ENCODE measurements around the gene MRTFB.

DNA sequence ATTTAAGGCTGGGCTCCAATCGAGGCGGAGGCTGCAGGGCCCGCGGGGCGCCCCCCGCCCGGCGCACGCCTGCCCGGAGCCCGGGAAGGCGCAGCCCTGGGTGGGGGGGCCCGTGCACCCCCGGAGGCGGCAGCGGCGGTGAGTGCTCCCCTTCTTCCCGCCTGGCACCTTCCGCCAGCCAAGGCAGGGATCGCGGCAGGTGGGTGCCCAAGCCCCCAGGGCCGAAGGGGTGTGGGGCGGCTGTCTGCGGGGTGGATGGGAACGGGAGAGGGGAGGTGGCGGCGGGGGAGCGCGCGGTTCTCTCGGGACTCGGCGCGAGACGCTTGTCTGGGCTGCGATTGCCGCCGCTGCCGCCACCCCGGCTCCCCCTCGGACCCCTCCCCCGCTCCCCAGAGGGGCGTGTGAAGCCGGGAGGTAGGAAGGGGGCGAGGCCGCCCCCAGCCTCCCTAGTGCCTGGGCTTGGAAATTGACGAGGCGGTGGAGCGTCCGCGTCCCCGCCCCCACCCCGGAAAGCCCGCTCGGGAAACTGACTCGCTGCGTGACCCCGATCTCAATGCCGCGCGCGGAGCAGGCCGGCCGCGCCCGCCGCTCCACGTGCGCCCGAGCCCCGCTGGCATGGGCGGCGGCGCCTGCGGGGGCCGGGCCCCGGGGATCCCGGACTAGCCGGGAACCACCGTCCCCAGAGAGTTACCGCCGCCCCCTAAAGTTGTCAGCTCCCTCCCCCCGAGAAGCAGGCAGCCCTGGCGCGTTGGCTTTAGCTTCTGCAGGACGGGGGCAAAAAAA, 231.5 kb downstream of the MRTFB start:
- TF ChIP-seq, protein P1, sequence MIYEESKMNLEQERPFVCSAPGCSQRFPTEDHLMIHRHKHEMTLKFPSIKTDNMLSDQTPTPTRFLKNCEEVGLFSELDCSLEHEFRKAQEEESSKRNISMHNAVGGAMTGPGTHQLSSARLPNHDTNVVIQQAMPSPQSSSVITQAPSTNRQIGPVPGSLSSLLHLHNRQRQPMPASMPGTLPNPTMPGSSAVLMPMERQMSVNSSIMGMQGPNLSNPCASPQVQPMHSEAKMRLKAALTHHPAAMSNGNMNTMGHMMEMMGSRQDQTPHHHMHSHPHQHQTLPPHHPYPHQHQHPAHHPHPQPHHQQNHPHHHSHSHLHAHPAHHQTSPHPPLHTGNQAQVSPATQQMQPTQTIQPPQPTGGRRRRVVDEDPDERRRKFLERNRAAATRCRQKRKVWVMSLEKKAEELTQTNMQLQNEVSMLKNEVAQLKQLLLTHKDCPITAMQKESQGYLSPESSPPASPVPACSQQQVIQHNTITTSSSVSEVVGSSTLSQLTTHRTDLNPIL (CRISPR knock-in tag; IDR thresholded peaks at IDR 0.05; ENCODE audit: low read depth) = no peak
- TF ChIP-seq, protein P2, sequence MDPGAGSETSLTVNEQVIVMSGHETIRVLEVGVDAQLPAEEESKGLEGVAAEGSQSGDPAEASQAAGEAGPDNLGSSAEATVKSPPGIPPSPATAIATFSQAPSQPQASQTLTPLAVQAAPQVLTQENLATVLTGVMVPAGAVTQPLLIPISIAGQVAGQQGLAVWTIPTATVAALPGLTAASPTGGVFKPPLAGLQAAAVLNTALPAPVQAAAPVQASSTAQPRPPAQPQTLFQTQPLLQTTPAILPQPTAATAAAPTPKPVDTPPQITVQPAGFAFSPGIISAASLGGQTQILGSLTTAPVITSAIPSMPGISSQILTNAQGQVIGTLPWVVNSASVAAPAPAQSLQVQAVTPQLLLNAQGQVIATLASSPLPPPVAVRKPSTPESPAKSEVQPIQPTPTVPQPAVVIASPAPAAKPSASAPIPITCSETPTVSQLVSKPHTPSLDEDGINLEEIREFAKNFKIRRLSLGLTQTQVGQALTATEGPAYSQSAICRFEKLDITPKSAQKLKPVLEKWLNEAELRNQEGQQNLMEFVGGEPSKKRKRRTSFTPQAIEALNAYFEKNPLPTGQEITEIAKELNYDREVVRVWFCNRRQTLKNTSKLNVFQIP (CRISPR knock-in tag; IDR thresholded peaks at IDR 0.05; ENCODE audit: borderline replicate concordance, low read depth) = no peak
